Lower lobe of right lung (tissue), 2 donors: ENCODE results near the gene SH3PXD2A. TPM values are rescaled to one million over a fixed set of nuclear protein-coding genes. Genes with fewer than 3 reads are reported as not detected.
A peak's percentile ranks its signal among the peaks of the same experiment; 100 is the strongest.
"Not testable (repeated sequence)": the region's sequence is repeated elsewhere in the genome, so short reads cannot be mapped to it uniquely, and the experiment has no call there.

Experiments used
- ATAC-seq, 2 donors: fragments of 200-7000 bp; cut with Tn5 transposase; one replicate each; pipeline ENCODE4 v1.9.1; 2020 to 2022; ENCODE audit warnings: mild to moderate bottlenecking in 2 of 2, moderate library complexity in 2 of 2
- DNase-seq: peaks from one replicate; pipeline ENCODE4 v3.0.0-alpha.2; 2020
- H3K27ac ChIP-seq: fragments of 200-600 bp; one replicate; pipeline ENCODE4 v1.8.0; 2022
- H3K27me3 ChIP-seq: fragments of 200-600 bp; one replicate; pipeline ENCODE4 v1.8.0; 2022; ENCODE audit warnings: low read depth
- H3K36me3 ChIP-seq: fragments of 200-600 bp; one replicate; pipeline ENCODE4 v1.8.0; 2022; ENCODE audit warnings: mild to moderate bottlenecking
- H3K4me1 ChIP-seq: fragments of 200-600 bp; one replicate; pipeline ENCODE4 v1.8.0; 2022
- H3K4me3 ChIP-seq: fragments of 200-600 bp; one replicate; pipeline ENCODE4 v1.8.0; 2022; ENCODE audit warnings: mild to moderate bottlenecking
- H3K9me3 ChIP-seq: fragments of 200-600 bp; one replicate; pipeline ENCODE4 v1.8.0; 2022
- CTCF ChIP-seq: fragments of 200-600 bp; IDR thresholded peaks from one replicate; pipeline ENCODE4 v1.8.0; 2022; ENCODE audit warnings: antibody characterized with exemption, mild to moderate bottlenecking
- intact Hi-C: fragments of 100-400 bp; cut with DNase I; formaldehyde crosslinking; loops from one replicate; pipeline ENCODE4 v1.11.0; 2022
- total RNA-seq: library from RNA; stranded (reverse); fragmentation: NEBNext Ultra II Directional; extraction: Animal tissue kit (Norgen Biotek cat#: 25700); gene quantifications from one replicate; pipeline ENCODE4 v1.2.1, GENCODE V29; 2021
- donor health status: DM: no; HTN: yes; CAD: no; lungs with severe emphysema.

The SH3PXD2A gene
- total RNA-seq, 1 donor from 2014 or later, result 34.8 TPM

- Histone ChIP-seq H3K36me3 (no peaks in the 10 kb centered on the region), H3K4me1 (peaks cover 57% of the 10 kb centered on the region), H3K4me3 (no peak overlapping the region), H3K9me3 (no peaks in the 10 kb centered on the region), H3K27ac (no peak overlapping the region), H3K27me3 (no peaks in the 10 kb centered on the region)
- intact Hi-C loops, result no loop called here
- DNase-seq (no peak), ATAC-seq (no peak)
- TF ChIP-seq CTCF, result no peak
Observed at GRCh38 chr10:103665162-103665889, 190.1 kb downstream of the SH3PXD2A start.

- Histone ChIP-seq H3K36me3 (peaks cover 6% of the 10 kb centered on the region), H3K4me3 (no peak overlapping the region), H3K9me3 (no peaks in the 10 kb centered on the region), H3K27me3 (no peaks in the 10 kb centered on the region), H3K27ac (no peak overlapping the region), H3K4me1 (peaks cover 56% of the 10 kb centered on the region)
- ATAC-seq (peak in 1 of 2 donors; percentile 7), DNase-seq (peak; percentile 59)
- intact Hi-C loops, result no loop called here
- no peak for TF ChIP-seq CTCF
Observed at GRCh38 chr10:103663802-103664201, 191.6 kb downstream of the SH3PXD2A start.

- peaks cover 50% of the 10 kb centered on the region for H3K4me1 ChIP-seq
- H3K4me3 ChIP-seq, result no peak overlapping the region
- DNase-seq (no peak), ATAC-seq (no peak)
- H3K27ac ChIP-seq, result no peak overlapping the region
- no peaks in the 10 kb centered on the region for H3K9me3 ChIP-seq
- no peak for TF ChIP-seq CTCF
- H3K27me3 ChIP-seq, result no peaks in the 10 kb centered on the region
- H3K36me3 ChIP-seq, result peaks cover 7% of the 10 kb centered on the region
- intact Hi-C loops, result no loop called here
Observed at GRCh38 chr10:103663236-103663635, 192.1 kb downstream of the SH3PXD2A start.

GRCh38 chr10:103662704-103663103, 192.7 kb downstream of the SH3PXD2A start:
- ATAC-seq, H3K36me3 ChIP-seq, H3K4me3 ChIP-seq, H3K9me3 ChIP-seq, H3K27ac ChIP-seq, intact Hi-C loops, H3K27me3 ChIP-seq, DNase-seq: not testable (repeated sequence)
- H3K4me1 ChIP-seq, result peaks cover 45% of the 10 kb centered on the region

- intact Hi-C loops, result no loop called here
- Histone ChIP-seq H3K4me1 (peaks cover 36% of the 10 kb centered on the region), H3K27me3 (no peaks in the 10 kb centered on the region), H3K27ac (peak overlapping the region; percentile 83), H3K36me3 (peaks cover 11% of the 10 kb centered on the region), H3K4me3 (peak overlapping the region; percentile 69), H3K9me3 (no peaks in the 10 kb centered on the region)
- TF ChIP-seq CTCF, result no peak
- DNase-seq, result peak; percentile 87
- peak; percentile 87 to 88 for ATAC-seq
Observed at GRCh38 chr10:103661198-103661950, 194.0 kb downstream of the SH3PXD2A start.
